Lower leg skin (tissue), 4 donors: ENCODE measurements around the gene PCYOX1L. TPM values are rescaled to one million over a fixed set of nuclear protein-coding genes. Genes with fewer than 3 reads are reported as not detected.

Experiments
- total RNA-seq, 4 donors: library from RNA; depleted of rRNA; stranded (reverse); fragments of >200 nt; gene quantifications; one replicate each; pipeline ENCODE4 v1.1.0, GENCODE V29; 2016

The PCYOX1L gene
- total RNA-seq, 4 donors from 2014 or later, result 2.7 to 5.6 (median 3.9) TPM

Other genes with a start within 250 kb of the PCYOX1L start
- gene ABLIM3, start 216.6 kb upstream of the PCYOX1L start, total RNA-seq, result 10 to 100 TPM in 1 of 4 donors, 1 to 10 TPM in 3; 4.2 to 12.3 (median 7.4) TPM
- 10 to 100 TPM in 1 of 4 donors, 1 to 10 TPM in 3; 6.3 to 10.8 (median 8.0) TPM for gene AFAP1L1, start 86.2 kb upstream of the PCYOX1L start, total RNA-seq
- 10 to 100 TPM in 2 of 4 donors, 1 to 10 TPM in 2; 6.6 to 12.4 (median 10.2) TPM for gene GRPEL2, start 12.5 kb upstream of the PCYOX1L start, total RNA-seq
- gene IL17B, start 21.2 kb downstream of the PCYOX1L start, total RNA-seq, result not detected
- gene CSNK1A1, start 193.4 kb downstream of the PCYOX1L start, total RNA-seq, result 100 to 1,000 TPM; 270 to 297 (median 282) TPM
- gene ARHGEF37, start 223.5 kb downstream of the PCYOX1L start, total RNA-seq, result 10 to 100 TPM; 36.4 to 76.5 (median 59.0) TPM